HepG2 (cell line): ENCODE data around the gene HPCAL1. TPM values are rescaled to one million over a fixed set of nuclear protein-coding genes. Genes with fewer than 3 reads are reported as not detected.
A peak's percentile ranks its signal among the peaks of the same experiment; 100 is the strongest.

Experiments
- REXO4 ChIP-seq: sonication (generic); formaldehyde crosslinking; IDR thresholded peaks from 2 replicates; pipeline ENCODE4 v1.8.0; 2022; ENCODE audit warnings: missing genetic modification reagents, mild to moderate bottlenecking, borderline replicate concordance
- TOE1 ChIP-seq: sonication (generic); formaldehyde crosslinking; IDR thresholded peaks from 2 replicates; pipeline ENCODE4 v1.4.0; 2020; ENCODE audit warnings: mild to moderate bottlenecking, missing genetic modification reagents
- ZNF367 ChIP-seq: sonication (generic); formaldehyde crosslinking; IDR thresholded peaks from 2 replicates; pipeline ENCODE4 v1.4.0; 2020; ENCODE audit warnings: missing genetic modification reagents, borderline replicate concordance
- ZNF556 ChIP-seq: sonication (generic); formaldehyde crosslinking; IDR thresholded peaks from 2 replicates; pipeline ENCODE4 v1.4.0; 2020; ENCODE audit warnings: mild to moderate bottlenecking, missing genetic modification reagents, borderline replicate concordance
- ZNF615 ChIP-seq: sonication (generic); formaldehyde crosslinking; IDR thresholded peaks from 2 replicates; pipeline ENCODE4 v1.5.0; 2020; ENCODE audit warnings: mild to moderate bottlenecking, missing genetic modification reagents, borderline replicate concordance
- ZNF790 ChIP-seq: sonication (generic); formaldehyde crosslinking; IDR thresholded peaks from 2 replicates; pipeline ENCODE4 v1.8.0; 2022; ENCODE audit warnings: missing genetic modification reagents, mild to moderate bottlenecking, borderline replicate concordance
- ZSCAN30 ChIP-seq: sonication (generic); formaldehyde crosslinking; IDR thresholded peaks from 2 replicates; pipeline ENCODE4 v1.5.0; 2020; ENCODE audit warnings: mild to moderate bottlenecking, missing genetic modification reagents
- polyA plus RNA-seq, 8 experiments: library from polyadenylated mRNA; depleted of rRNA in 3 of 8; stranded (reverse) in 7 of 8; unstranded in 1 of 8; fragments of >200 nt; fragmentation: Illumina TruSeq in 4 of 8; extraction: Trizol in 4 of 8; gene quantifications; 2 replicates each; pipeline versions ENCODE4 v1.2.1 to v1.2.3, GENCODE V29; 2011 to 2016; ENCODE audit warnings: low read depth in 4 of 8, missing spikeins in 1 of 8, mixed read lengths in 1 of 8; ENCODE audit not compliant: insufficient read depth in 1 of 8
- total RNA-seq, 5 experiments: library from RNA; depleted of rRNA; stranded (reverse); fragments of >200 nt; fragmentation: Illumina TruSeq; extraction: Trizol; gene quantifications; 2 replicates each; pipeline ENCODE4 v1.2.3, GENCODE V29; 2016; ENCODE audit warnings: low read depth in 1 of 5
- TF ChIP-seq, protein P1 (sequence below): sonication (generic); formaldehyde crosslinking; IDR thresholded peaks from 2 replicates; pipeline ENCODE4 v1.4.0; 2020; ENCODE audit warnings: missing genetic modification reagents
- TF ChIP-seq, protein P2 (sequence below): sonication (generic); formaldehyde crosslinking; IDR thresholded peaks from 2 replicates; pipeline ENCODE4 v1.4.0; 2020; ENCODE audit warnings: low read depth, mild to moderate bottlenecking, missing genetic modification reagents
- TF ChIP-seq, protein P3 (sequence below): sonication (generic); formaldehyde crosslinking; IDR thresholded peaks from 2 replicates; pipeline ENCODE4 v1.4.0; 2020; ENCODE audit warnings: missing genetic modification reagents
- TF ChIP-seq, protein P4 (sequence below): sonication (generic); formaldehyde crosslinking; IDR thresholded peaks from 2 replicates; pipeline ENCODE4 v1.8.0; 2022; ENCODE audit warnings: missing genetic modification reagents, mild to moderate bottlenecking, borderline replicate concordance
- TF ChIP-seq, protein P5 (sequence below): sonication (generic); formaldehyde crosslinking; IDR thresholded peaks from 2 replicates; pipeline ENCODE4 v1.4.0; 2020; ENCODE audit warnings: missing genetic modification reagents, mild to moderate bottlenecking, borderline replicate concordance
- TF ChIP-seq, protein P6 (sequence below): sonication (generic); formaldehyde crosslinking; IDR thresholded peaks from 2 replicates; pipeline ENCODE4 v1.5.0; 2020; ENCODE audit warnings: mild to moderate bottlenecking, missing genetic modification reagents

The HPCAL1 gene
- total and polyA plus RNA-seq, 2 of the 13 experiments (the other 11 are each of a cell fraction or from before 2014, with no cell fraction given) = 29.5 to 29.9 TPM

DNA sequence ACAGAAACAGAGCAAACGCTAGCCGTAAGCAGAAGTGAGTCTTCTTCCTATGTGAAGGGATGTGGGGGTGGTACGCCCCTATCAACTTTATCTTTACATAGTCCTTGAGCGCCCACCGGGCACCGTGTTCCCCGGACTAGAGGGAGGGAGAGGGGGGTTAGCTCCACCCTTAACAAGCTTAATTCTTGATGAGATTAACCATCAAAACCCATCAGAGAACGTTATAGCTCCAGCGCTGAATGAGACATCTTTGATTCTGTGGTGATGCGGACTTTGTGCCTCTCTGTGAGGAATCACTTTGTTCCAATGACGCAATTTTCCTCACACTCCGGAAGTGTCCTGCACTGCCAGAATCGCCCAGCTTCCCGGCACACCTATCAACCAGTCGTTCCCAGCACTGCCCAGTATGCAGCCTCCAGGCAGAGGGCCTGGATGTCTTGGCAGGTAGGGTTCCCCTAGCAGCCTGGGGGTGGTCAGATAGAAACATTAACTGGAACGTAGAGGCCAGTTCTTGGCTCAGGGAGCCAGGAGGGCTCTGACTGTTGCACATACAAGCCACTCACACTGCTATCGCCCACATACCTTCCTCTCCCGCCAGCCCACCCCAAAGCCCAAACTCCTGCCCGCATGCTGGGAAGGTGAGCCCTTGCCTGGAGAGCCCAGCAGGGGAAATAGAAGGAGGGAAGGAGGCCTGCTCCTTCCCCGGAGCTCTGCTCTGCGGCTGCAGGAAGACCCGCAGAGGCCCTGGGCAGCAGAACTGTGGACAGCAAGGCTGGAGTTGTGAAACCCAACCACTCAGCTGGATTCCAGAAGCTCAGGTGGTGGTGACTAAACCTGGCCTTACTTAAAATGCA is 147.4 kb downstream of the HPCAL1 start (continued):
- 0 out of 2 replicates have a peak, but pooled peaks have one; percentile 64 for TF ChIP-seq REXO4 (CRISPR knock-in tag)
- TF ChIP-seq, protein P1, sequence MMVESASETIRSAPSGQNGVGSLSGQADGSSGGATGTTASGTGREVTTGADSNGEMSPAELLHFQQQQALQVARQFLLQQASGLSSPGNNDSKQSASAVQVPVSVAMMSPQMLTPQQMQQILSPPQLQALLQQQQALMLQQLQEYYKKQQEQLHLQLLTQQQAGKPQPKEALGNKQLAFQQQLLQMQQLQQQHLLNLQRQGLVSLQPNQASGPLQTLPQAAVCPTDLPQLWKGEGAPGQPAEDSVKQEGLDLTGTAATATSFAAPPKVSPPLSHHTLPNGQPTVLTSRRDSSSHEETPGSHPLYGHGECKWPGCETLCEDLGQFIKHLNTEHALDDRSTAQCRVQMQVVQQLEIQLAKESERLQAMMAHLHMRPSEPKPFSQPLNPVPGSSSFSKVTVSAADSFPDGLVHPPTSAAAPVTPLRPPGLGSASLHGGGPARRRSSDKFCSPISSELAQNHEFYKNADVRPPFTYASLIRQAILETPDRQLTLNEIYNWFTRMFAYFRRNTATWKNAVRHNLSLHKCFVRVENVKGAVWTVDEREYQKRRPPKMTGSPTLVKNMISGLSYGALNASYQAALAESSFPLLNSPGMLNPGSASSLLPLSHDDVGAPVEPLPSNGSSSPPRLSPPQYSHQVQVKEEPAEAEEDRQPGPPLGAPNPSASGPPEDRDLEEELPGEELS (CRISPR knock-in tag) = no peak; the same call in none of the 2 replicates
- no peak for TF ChIP-seq ZNF367 (CRISPR knock-in tag)
- peak; percentile 72; the same call in 1 of the 2 replicates for TF ChIP-seq TOE1 (CRISPR knock-in tag)
- 0 out of 2 replicates have a peak, but pooled peaks have one; percentile 52 for TF ChIP-seq ZNF790 (CRISPR knock-in tag)
- TF ChIP-seq ZNF556 (CRISPR knock-in tag) = peak; percentile 70; the same call in 1 of the 2 replicates
- TF ChIP-seq, protein P2, sequence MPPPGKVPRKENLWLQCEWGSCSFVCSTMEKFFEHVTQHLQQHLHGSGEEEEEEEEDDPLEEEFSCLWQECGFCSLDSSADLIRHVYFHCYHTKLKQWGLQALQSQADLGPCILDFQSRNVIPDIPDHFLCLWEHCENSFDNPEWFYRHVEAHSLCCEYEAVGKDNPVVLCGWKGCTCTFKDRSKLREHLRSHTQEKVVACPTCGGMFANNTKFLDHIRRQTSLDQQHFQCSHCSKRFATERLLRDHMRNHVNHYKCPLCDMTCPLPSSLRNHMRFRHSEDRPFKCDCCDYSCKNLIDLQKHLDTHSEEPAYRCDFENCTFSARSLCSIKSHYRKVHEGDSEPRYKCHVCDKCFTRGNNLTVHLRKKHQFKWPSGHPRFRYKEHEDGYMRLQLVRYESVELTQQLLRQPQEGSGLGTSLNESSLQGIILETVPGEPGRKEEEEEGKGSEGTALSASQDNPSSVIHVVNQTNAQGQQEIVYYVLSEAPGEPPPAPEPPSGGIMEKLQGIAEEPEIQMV = peak; percentile 70; the same call in 1 of the 2 replicates
- TF ChIP-seq, protein P3, sequence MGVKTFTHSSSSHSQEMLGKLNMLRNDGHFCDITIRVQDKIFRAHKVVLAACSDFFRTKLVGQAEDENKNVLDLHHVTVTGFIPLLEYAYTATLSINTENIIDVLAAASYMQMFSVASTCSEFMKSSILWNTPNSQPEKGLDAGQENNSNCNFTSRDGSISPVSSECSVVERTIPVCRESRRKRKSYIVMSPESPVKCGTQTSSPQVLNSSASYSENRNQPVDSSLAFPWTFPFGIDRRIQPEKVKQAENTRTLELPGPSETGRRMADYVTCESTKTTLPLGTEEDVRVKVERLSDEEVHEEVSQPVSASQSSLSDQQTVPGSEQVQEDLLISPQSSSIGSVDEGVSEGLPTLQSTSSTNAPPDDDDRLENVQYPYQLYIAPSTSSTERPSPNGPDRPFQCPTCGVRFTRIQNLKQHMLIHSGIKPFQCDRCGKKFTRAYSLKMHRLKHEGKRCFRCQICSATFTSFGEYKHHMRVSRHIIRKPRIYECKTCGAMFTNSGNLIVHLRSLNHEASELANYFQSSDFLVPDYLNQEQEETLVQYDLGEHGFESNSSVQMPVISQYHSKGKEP (CRISPR knock-in tag) = 0 out of 2 replicates have a peak, but pooled peaks have one; percentile 51
- TF ChIP-seq, protein P4, sequence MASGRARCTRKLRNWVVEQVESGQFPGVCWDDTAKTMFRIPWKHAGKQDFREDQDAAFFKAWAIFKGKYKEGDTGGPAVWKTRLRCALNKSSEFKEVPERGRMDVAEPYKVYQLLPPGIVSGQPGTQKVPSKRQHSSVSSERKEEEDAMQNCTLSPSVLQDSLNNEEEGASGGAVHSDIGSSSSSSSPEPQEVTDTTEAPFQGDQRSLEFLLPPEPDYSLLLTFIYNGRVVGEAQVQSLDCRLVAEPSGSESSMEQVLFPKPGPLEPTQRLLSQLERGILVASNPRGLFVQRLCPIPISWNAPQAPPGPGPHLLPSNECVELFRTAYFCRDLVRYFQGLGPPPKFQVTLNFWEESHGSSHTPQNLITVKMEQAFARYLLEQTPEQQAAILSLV (CRISPR knock-in tag) = peak; percentile 78; the same call in 1 of the 2 replicates
- TF ChIP-seq, protein P5, sequence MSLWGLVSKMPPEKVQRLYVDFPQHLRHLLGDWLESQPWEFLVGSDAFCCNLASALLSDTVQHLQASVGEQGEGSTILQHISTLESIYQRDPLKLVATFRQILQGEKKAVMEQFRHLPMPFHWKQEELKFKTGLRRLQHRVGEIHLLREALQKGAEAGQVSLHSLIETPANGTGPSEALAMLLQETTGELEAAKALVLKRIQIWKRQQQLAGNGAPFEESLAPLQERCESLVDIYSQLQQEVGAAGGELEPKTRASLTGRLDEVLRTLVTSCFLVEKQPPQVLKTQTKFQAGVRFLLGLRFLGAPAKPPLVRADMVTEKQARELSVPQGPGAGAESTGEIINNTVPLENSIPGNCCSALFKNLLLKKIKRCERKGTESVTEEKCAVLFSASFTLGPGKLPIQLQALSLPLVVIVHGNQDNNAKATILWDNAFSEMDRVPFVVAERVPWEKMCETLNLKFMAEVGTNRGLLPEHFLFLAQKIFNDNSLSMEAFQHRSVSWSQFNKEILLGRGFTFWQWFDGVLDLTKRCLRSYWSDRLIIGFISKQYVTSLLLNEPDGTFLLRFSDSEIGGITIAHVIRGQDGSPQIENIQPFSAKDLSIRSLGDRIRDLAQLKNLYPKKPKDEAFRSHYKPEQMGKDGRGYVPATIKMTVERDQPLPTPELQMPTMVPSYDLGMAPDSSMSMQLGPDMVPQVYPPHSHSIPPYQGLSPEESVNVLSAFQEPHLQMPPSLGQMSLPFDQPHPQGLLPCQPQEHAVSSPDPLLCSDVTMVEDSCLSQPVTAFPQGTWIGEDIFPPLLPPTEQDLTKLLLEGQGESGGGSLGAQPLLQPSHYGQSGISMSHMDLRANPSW (CRISPR knock-in tag) = no peak
- TF ChIP-seq, protein P6, sequence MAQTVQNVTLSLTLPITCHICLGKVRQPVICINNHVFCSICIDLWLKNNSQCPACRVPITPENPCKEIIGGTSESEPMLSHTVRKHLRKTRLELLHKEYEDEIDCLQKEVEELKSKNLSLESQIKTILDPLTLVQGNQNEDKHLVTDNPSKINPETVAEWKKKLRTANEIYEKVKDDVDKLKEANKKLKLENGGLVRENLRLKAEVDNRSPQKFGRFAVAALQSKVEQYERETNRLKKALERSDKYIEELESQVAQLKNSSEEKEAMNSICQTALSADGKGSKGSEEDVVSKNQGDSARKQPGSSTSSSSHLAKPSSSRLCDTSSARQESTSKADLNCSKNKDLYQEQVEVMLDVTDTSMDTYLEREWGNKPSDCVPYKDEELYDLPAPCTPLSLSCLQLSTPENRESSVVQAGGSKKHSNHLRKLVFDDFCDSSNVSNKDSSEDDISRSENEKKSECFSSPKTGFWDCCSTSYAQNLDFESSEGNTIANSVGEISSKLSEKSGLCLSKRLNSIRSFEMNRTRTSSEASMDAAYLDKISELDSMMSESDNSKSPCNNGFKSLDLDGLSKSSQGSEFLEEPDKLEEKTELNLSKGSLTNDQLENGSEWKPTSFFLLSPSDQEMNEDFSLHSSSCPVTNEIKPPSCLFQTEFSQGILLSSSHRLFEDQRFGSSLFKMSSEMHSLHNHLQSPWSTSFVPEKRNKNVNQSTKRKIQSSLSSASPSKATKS = no peak
- peak; percentile 63; the same call in 1 of the 2 replicates for TF ChIP-seq ZNF615
- TF ChIP-seq ZSCAN30 (CRISPR knock-in tag) = no peak
